ENCODE data around the gene KCNC3.

Gene KCNC3

DNA sequence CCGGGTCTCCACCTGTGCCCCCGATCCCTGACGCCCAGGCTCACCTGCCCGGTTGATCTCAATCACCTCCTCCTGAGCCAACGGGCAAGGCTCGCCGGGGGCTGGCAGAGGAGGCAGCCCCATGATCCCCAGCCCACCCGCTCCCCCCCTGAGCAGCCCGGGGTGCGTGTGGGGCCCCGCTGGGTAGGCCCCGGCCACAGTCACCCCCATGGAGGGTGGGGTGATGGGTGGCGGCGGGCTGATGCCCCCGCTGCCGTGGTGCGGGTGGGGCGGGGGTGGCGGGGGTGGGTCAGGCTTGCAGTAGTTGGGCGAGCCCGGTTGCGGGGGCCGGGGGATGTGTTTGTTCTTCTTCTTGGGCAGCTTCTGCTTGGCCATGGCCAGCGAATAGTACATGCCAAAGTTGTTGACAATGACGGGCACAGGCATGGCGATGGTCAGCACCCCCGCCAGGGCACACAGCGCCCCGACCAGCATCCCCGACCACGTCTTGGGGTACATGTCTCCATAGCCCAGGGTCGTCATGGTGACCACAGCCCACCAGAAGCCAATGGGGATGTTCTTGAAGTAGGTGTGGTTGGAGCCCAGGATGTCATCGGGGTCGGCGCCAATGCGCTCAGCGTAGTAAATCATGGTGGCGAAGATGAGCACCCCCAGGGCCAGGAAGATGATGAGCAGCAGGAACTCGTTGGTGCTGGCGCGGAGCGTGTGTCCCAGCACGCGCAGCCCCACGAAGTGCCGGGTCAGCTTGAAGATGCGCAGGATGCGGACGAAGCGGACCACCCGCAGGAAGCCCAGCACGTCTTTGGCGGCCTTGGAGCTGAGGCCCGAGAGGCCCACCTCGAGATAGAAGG lies 6.0 kb downstream of the KCNC3 start:
- Histone ChIP-seq H3K27me3 (ENCODE audit: insufficient read depth, low read length, poor library complexity, severe bottlenecking) (no peaks in the 10 kb centered on the region), H3K9me3 (ENCODE audit: insufficient read depth, low read depth, low read length) (no peaks in the 10 kb centered on the region), H3K79me2 (ENCODE audit: insufficient read depth, low read length) (no peaks in the 10 kb centered on the region), H4K20me1 (ENCODE audit: insufficient read depth, low read length, poor library complexity, severe bottlenecking) (no peaks in the 10 kb centered on the region), H3F3A (ENCODE audit: low read depth) (no peaks in the 10 kb centered on the region), H3K9ac (ENCODE audit: low read depth, low read length, poor library complexity, severe bottlenecking) (no peak overlapping the region), H3K36me3 (ENCODE audit: insufficient read depth, low read length) (no peaks in the 10 kb centered on the region), H3K4me1 (ENCODE audit: insufficient read depth, low read length, poor library complexity, severe bottlenecking) (no peaks in the 10 kb centered on the region), H3K4me2 (ENCODE audit: low read depth, low read length, poor library complexity, severe bottlenecking) (no peak overlapping the region), H3K4me3 (ENCODE audit: low read length, poor library complexity, severe bottlenecking) (no peak overlapping the region), H3K9me2 (replicated peaks; ENCODE audit: low read depth, low read length) (no peaks in the 10 kb centered on the region), H2AFZ (ENCODE audit: low read length) (no peak overlapping the region)
- TF ChIP-seq, protein P1, sequence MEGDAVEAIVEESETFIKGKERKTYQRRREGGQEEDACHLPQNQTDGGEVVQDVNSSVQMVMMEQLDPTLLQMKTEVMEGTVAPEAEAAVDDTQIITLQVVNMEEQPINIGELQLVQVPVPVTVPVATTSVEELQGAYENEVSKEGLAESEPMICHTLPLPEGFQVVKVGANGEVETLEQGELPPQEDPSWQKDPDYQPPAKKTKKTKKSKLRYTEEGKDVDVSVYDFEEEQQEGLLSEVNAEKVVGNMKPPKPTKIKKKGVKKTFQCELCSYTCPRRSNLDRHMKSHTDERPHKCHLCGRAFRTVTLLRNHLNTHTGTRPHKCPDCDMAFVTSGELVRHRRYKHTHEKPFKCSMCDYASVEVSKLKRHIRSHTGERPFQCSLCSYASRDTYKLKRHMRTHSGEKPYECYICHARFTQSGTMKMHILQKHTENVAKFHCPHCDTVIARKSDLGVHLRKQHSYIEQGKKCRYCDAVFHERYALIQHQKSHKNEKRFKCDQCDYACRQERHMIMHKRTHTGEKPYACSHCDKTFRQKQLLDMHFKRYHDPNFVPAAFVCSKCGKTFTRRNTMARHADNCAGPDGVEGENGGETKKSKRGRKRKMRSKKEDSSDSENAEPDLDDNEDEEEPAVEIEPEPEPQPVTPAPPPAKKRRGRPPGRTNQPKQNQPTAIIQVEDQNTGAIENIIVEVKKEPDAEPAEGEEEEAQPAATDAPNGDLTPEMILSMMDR (conservative IDR thresholded peaks at IDR 0.05; ENCODE audit: low read length), result no peak
- TF ChIP-seq EZH2phosphoT487 (IDR thresholded peaks at IDR 0.05; ENCODE audit: borderline replicate concordance), result no peak

DNA sequence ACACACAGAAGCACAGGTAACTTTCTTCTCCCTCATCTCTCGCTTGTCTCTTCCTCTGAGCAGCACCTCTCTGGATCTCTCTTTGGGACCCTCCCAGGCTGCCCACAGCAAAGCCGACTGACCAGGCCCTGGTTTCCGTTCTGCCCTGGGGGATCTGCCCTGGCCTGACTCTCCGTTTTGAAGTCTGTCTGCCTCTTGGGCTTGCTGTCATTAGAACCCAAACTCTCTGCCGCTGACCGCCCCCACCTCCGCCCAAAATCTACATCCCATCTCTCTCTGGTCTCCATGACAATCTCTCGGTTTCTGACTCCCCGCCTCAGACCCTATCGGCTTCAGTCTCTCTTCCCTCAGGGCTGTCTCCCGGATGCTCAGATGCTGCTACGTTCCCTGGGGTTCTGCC lies 6.9 kb downstream of the KCNC3 start:
- H3K79me2 ChIP-seq (ENCODE audit: insufficient read depth, low read length), result no peaks in the 10 kb centered on the region
- H3K36me3 ChIP-seq (ENCODE audit: insufficient read depth, low read length), result no peaks in the 10 kb centered on the region
- H2AFZ ChIP-seq (ENCODE audit: low read length), result no peak overlapping the region
- no peaks in the 10 kb centered on the region for H3K4me1 ChIP-seq (ENCODE audit: insufficient read depth, low read length, poor library complexity, severe bottlenecking)
- no peak overlapping the region for H3K4me2 ChIP-seq (ENCODE audit: low read depth, low read length, poor library complexity, severe bottlenecking)
- H4K20me1 ChIP-seq (ENCODE audit: insufficient read depth, low read length, poor library complexity, severe bottlenecking), result no peaks in the 10 kb centered on the region
- H3K9me2 ChIP-seq (replicated peaks; ENCODE audit: low read depth, low read length), result no peaks in the 10 kb centered on the region
- H3K27me3 ChIP-seq (ENCODE audit: insufficient read depth, low read length, poor library complexity, severe bottlenecking), result no peaks in the 10 kb centered on the region
- no peaks in the 10 kb centered on the region for H3K9me3 ChIP-seq (ENCODE audit: insufficient read depth, low read depth, low read length)
- TF ChIP-seq EZH2phosphoT487 (IDR thresholded peaks at IDR 0.05; ENCODE audit: borderline replicate concordance), result no peak
- TF ChIP-seq, protein P1 (conservative IDR thresholded peaks at IDR 0.05; ENCODE audit: low read length), result no peak
- H3K9ac ChIP-seq (ENCODE audit: low read depth, low read length, poor library complexity, severe bottlenecking), result no peak overlapping the region
- no peaks in the 10 kb centered on the region for H3F3A ChIP-seq (ENCODE audit: low read depth)
- no peak overlapping the region for H3K4me3 ChIP-seq (ENCODE audit: low read length, poor library complexity, severe bottlenecking)

DNA sequence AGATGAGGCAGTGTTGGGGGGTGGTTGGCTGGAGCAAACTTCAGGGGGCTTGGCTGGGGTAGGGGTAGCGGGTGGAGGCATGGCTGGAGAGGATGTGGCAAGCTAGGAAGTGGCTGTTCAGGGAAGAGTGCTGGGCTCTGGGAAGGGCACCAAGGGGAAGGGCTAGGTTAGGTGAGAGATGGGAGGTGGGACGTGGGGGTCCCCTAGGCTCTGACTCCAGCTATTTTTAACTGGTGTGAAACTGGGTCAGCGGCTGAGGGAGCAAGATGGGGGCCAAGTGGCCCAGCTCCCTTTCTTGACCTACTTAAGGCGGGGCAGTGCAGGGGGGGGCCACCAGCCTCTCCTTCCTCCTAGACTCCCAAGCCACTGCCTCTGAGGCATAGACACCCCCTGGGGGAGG lies 7.3 kb downstream of the KCNC3 start:
- Histone ChIP-seq H2AFZ (ENCODE audit: low read length) (no peak overlapping the region), H3K9me3 (ENCODE audit: insufficient read depth, low read depth, low read length) (no peaks in the 10 kb centered on the region), H3F3A (ENCODE audit: low read depth) (no peaks in the 10 kb centered on the region), H3K79me2 (ENCODE audit: insufficient read depth, low read length) (no peaks in the 10 kb centered on the region), H3K27me3 (ENCODE audit: insufficient read depth, low read length, poor library complexity, severe bottlenecking) (no peaks in the 10 kb centered on the region), H4K20me1 (ENCODE audit: insufficient read depth, low read length, poor library complexity, severe bottlenecking) (no peaks in the 10 kb centered on the region), H3K4me3 (ENCODE audit: low read length, poor library complexity, severe bottlenecking) (no peak overlapping the region), H3K4me2 (ENCODE audit: low read depth, low read length, poor library complexity, severe bottlenecking) (no peak overlapping the region), H3K9ac (ENCODE audit: low read depth, low read length, poor library complexity, severe bottlenecking) (no peak overlapping the region), H3K4me1 (ENCODE audit: insufficient read depth, low read length, poor library complexity, severe bottlenecking) (no peaks in the 10 kb centered on the region), H3K9me2 (replicated peaks; ENCODE audit: low read depth, low read length) (no peaks in the 10 kb centered on the region), H3K36me3 (ENCODE audit: insufficient read depth, low read length) (no peaks in the 10 kb centered on the region)
- no peak for TF ChIP-seq EZH2phosphoT487 (IDR thresholded peaks at IDR 0.05; ENCODE audit: borderline replicate concordance)
- TF ChIP-seq, protein P1 (conservative IDR thresholded peaks at IDR 0.05; ENCODE audit: low read length), result no peak

Measured in Loucy (cell line).